H1 (cell line): ENCODE data around the gene LRRC14B. TPM values are rescaled to one million over a fixed set of nuclear protein-coding genes. Genes with fewer than 3 reads are reported as not detected.

Experiments
- CTCF ChIA-PET: fragments of 300-600 bp; sonication (Branson Sonifier 250); formaldehyde crosslinking; loops from one replicate; lab custom pipeline; 2021; ENCODE audit not compliant: partially characterized antibody; lab: Charles Lee
- POLR2A ChIA-PET: fragments of 300-600 bp; sonication (Branson Sonifier 250); formaldehyde crosslinking; loops from one replicate; lab custom pipeline; 2021; ENCODE audit warnings: inconsistent platforms; ENCODE audit not compliant: partially characterized antibody; lab: Charles Lee
- DNase-seq, 2 experiments: peaks; one replicate each; pipeline versions ENCODE4 v3.0.0 to v3.0.0-alpha.2; 2010 to 2022; ENCODE audit warnings: low spot score in 2 of 2, low read depth in 1 of 2, mixed read lengths in 1 of 2
- FAIRE-seq: peaks from 2 replicates; lab custom pipeline; 2011; peaks lifted over from hg19 to GRCh38; lab: Jason Lieb, UNC
- H2AFZ ChIP-seq: 2 replicates; pipeline ENCODE4 v1.8.1; 2012; ENCODE audit warnings: low read length, inconsistent platforms
- H2AK5ac ChIP-seq: 2 replicates; pipeline ENCODE4 v1.6.1; 2013; ENCODE audit warnings: low read depth, low read length
- H2BK120ac ChIP-seq: replicated peaks from 2 replicates; pipeline ENCODE3; 2013; ENCODE audit warnings: low read depth, low read length, inconsistent platforms
- H2BK12ac ChIP-seq: 2 replicates; pipeline ENCODE4 v1.6.1; 2013; ENCODE audit warnings: low read depth, low read length
- H2BK15ac ChIP-seq: 2 replicates; pipeline ENCODE4 v1.6.1; 2013; ENCODE audit warnings: low read length
- H2BK20ac ChIP-seq: 2 replicates; pipeline ENCODE4 v1.6.1; 2013; ENCODE audit warnings: low read length
- H2BK5ac ChIP-seq: 2 replicates; pipeline ENCODE4 v1.6.1; 2013; ENCODE audit warnings: low read depth, low read length
- H3K14ac ChIP-seq: 2 replicates; pipeline ENCODE4 v1.6.1; 2013; ENCODE audit warnings: inconsistent platforms; ENCODE audit not compliant: insufficient read length
- H3K18ac ChIP-seq: 2 replicates; pipeline ENCODE4 v1.6.1; 2013; ENCODE audit warnings: low read length; ENCODE audit errors: extremely low read depth
- H3K23ac ChIP-seq: 2 replicates; pipeline ENCODE4 v1.6.1; 2013; ENCODE audit warnings: inconsistent platforms; ENCODE audit not compliant: insufficient read length
- H3K23me2 ChIP-seq: 2 replicates; pipeline ENCODE4 v1.6.1; 2013; ENCODE audit warnings: low read depth, low read length
- H3K27ac ChIP-seq: 2 replicates; pipeline ENCODE4 v1.6.1; 2011; ENCODE audit warnings: low read depth, low read length, inconsistent platforms
- H3K27me3 ChIP-seq, 4 experiments: replicated peaks in 1 of 4; 1 replicate in 1 of 4; 2 replicates in 3 of 4; pipeline versions ENCODE4 v1.6.1 to v1.8.1; 2011 to 2013; ENCODE audit warnings: low read length in 3 of 4, mild to moderate bottlenecking in 3 of 4, inconsistent platforms in 2 of 4, mixed read lengths in 2 of 4, moderate library complexity in 1 of 4; ENCODE audit not compliant: control insufficient read depth in 3 of 4, insufficient read depth in 3 of 4; ENCODE audit errors: extremely low read depth in 1 of 4
- H3K36me3 ChIP-seq, 4 experiments: 2 replicates each; pipeline versions ENCODE4 v1.6.1 to v1.8.1; 2011 to 2013; ENCODE audit warnings: mild to moderate bottlenecking in 4 of 4, low read length in 3 of 4, moderate library complexity in 2 of 4, control low read depth in 1 of 4, inconsistent platforms in 1 of 4; ENCODE audit not compliant: insufficient read depth in 4 of 4, control insufficient read depth in 2 of 4
- H3K4ac ChIP-seq: replicated peaks from 2 replicates; pipeline ENCODE3; 2013; ENCODE audit warnings: low read length, low read depth, mixed read lengths, inconsistent platforms; ENCODE audit not compliant: insufficient read length
- H3K4me1 ChIP-seq, 4 experiments: replicated peaks in 1 of 4; 1 replicate in 1 of 4; 2 replicates in 3 of 4; pipeline versions ENCODE4 v1.6.1 to v1.8.1; 2011 to 2013; ENCODE audit warnings: low read length in 3 of 4, inconsistent platforms in 2 of 4, mixed read lengths in 1 of 4; ENCODE audit not compliant: insufficient read depth in 4 of 4, control insufficient read depth in 3 of 4
- H3K4me2 ChIP-seq, 2 experiments: 2 replicates each; pipeline versions ENCODE4 v1.6.1 to v1.8.1; 2011 to 2013; ENCODE audit warnings: low read depth in 2 of 2, low read length in 2 of 2, control low read depth in 1 of 2, inconsistent platforms in 1 of 2, mild to moderate bottlenecking in 1 of 2; ENCODE audit not compliant: insufficient read depth in 1 of 2
- H3K4me3 ChIP-seq, 4 experiments: fragments of 200-600, 300-600 bp in 1 of 4; sonication (generic), shearing (Covaris generic), sonication (Bioruptor Twin) in 1 of 4; 2 replicates each; pipeline versions ENCODE4 v1.5.1 to v1.8.1; 2011 to 2016; ENCODE audit warnings: low read length in 4 of 4, low read depth in 3 of 4, control low read depth in 2 of 4, inconsistent platforms in 2 of 4, mild to moderate bottlenecking in 2 of 4, mixed read lengths in 1 of 4, moderate library complexity in 1 of 4; ENCODE audit not compliant: insufficient read depth in 2 of 4; ENCODE audit errors: extremely low read depth in 1 of 4
- H3K56ac ChIP-seq: replicated peaks from 2 replicates; pipeline ENCODE3; 2013; ENCODE audit warnings: low read depth, mild to moderate bottlenecking, mixed read lengths, low read length, inconsistent platforms; ENCODE audit not compliant: insufficient read length
- H3K79me1 ChIP-seq: 2 replicates; pipeline ENCODE4 v1.6.1; 2013; ENCODE audit warnings: low read depth, low read length, control low read depth
- H3K79me2 ChIP-seq, 2 experiments: 2 replicates each; pipeline versions ENCODE4 v1.6.1 to v1.8.1; 2012 to 2013; ENCODE audit warnings: low read length in 2 of 2, mild to moderate bottlenecking in 2 of 2, inconsistent platforms in 1 of 2; ENCODE audit not compliant: insufficient read depth in 2 of 2, control insufficient read depth in 1 of 2
- H3K9ac ChIP-seq, 4 experiments: replicated peaks in 1 of 4; 1 replicate in 1 of 4; 2 replicates in 3 of 4; pipeline versions ENCODE4 v1.6.1 to v1.8.1; 2011 to 2013; ENCODE audit warnings: low read depth in 3 of 4, low read length in 3 of 4, control low read depth in 2 of 4, mild to moderate bottlenecking in 2 of 4, moderate library complexity in 2 of 4, inconsistent platforms in 1 of 4; ENCODE audit errors: extremely low read depth in 1 of 4
- H3K9me3 ChIP-seq, 2 experiments: 2 replicates each; pipeline versions ENCODE4 v1.6.1 to v1.8.1; 2012 to 2013; ENCODE audit warnings: mild to moderate bottlenecking in 2 of 2, moderate library complexity in 2 of 2, control low read depth in 1 of 2, inconsistent platforms in 1 of 2, low read depth in 1 of 2, low read length in 1 of 2, mixed read lengths in 1 of 2; ENCODE audit not compliant: insufficient read depth in 2 of 2
- H4K20me1 ChIP-seq, 2 experiments: replicated peaks in 1 of 2; 2 replicates each; pipeline versions ENCODE3 to v1.8.1; 2011 to 2013; ENCODE audit warnings: inconsistent platforms in 2 of 2, low read length in 2 of 2, mild to moderate bottlenecking in 1 of 2; ENCODE audit not compliant: insufficient read depth in 2 of 2, control insufficient read depth in 1 of 2
- H4K5ac ChIP-seq: 2 replicates; pipeline ENCODE4 v1.6.1; 2013; ENCODE audit warnings: low read length, low read depth, mixed read lengths, inconsistent platforms; ENCODE audit not compliant: insufficient read length
- H4K8ac ChIP-seq: 2 replicates; pipeline ENCODE4 v1.8.0; 2013; ENCODE audit warnings: mild to moderate bottlenecking, moderate library complexity, low read length, inconsistent platforms; ENCODE audit not compliant: insufficient read depth; ENCODE audit errors: extremely low read depth
- H4K91ac ChIP-seq: replicated peaks from 2 replicates; pipeline ENCODE3; 2013; ENCODE audit warnings: low read length, mixed read lengths, inconsistent platforms; ENCODE audit not compliant: insufficient read length
- CHD1 ChIP-seq: IDR thresholded peaks from 2 replicates; pipeline ENCODE4 v1.6.1; 2012; ENCODE audit warnings: low read depth, low read length, improper control_type of control experiment
- CTBP2 ChIP-seq: IDR thresholded peaks from 2 replicates; pipeline ENCODE4 v1.7.0; 2011; ENCODE audit warnings: borderline replicate concordance, mild to moderate bottlenecking, moderate library complexity, mixed read lengths, low read length; ENCODE audit not compliant: insufficient read depth, insufficient read length
- FOSL1 ChIP-seq: IDR thresholded peaks from 2 replicates; pipeline ENCODE4 v1.6.1; 2011; ENCODE audit warnings: mild to moderate bottlenecking, low read depth, low read length, moderate library complexity; ENCODE audit not compliant: insufficient read depth
- GABPA ChIP-seq: IDR thresholded peaks from 2 replicates; pipeline ENCODE4 v1.6.1; 2011; ENCODE audit warnings: mild to moderate bottlenecking, low read length, moderate library complexity, borderline replicate concordance; ENCODE audit not compliant: insufficient read depth
- HDAC6 ChIP-seq: IDR thresholded peaks from one replicate; pipeline ENCODE4 v1.7.1; 2012; ENCODE audit warnings: low read depth, mild to moderate bottlenecking, inconsistent platforms, low read length, moderate library complexity
- RAD21 ChIP-seq, 2 experiments: IDR thresholded peaks in 1 of 2; conservative IDR thresholded peaks in 1 of 2; 2 replicates each; pipeline ENCODE4 v1.6.1; 2011; ENCODE audit warnings: low read depth in 2 of 2, low read length in 2 of 2, improper control_type of control experiment in 1 of 2, inconsistent platforms in 1 of 2, mild to moderate bottlenecking in 1 of 2, moderate library complexity in 1 of 2
- RFX5 ChIP-seq: IDR thresholded peaks from 2 replicates; pipeline ENCODE4 v1.6.1; 2011; ENCODE audit warnings: low read depth, low read length, improper control_type of control experiment, borderline replicate concordance
- SP2 ChIP-seq: IDR thresholded peaks from 2 replicates; pipeline ENCODE4 v1.6.1; 2012; ENCODE audit warnings: mild to moderate bottlenecking, low read length, inconsistent platforms
- WGBS, 2 experiments: shearing (Covaris generic) in 1 of 2; methylation state at CpG; one replicate each; pipeline versions ENCODE4 v1.1.6 to v1.1.7; 2013 to 2015; ENCODE audit warnings: low lambda C conversion rate in 2 of 2, mixed read lengths in 2 of 2, inconsistent platforms in 1 of 2, low coverage in 1 of 2, missing lambda C conversion rate in 1 of 2; ENCODE audit not compliant: insufficient replicate concordance in 2 of 2, insufficient coverage in 1 of 2, insufficient read length in 1 of 2; ENCODE audit errors: extremely low coverage in 1 of 2, missing lambda C conversion rate in 1 of 2; 5-methylcytosine and 5-hydroxymethylcytosine counted together
- polyA plus RNA-seq, 7 experiments: library from polyadenylated mRNA; depleted of rRNA in 3 of 7; stranded (reverse) in 5 of 7; unstranded in 2 of 7; fragments of >200 nt in 5 of 7; fragments of 200-250 nt in 2 of 7; gene quantifications; 1 replicate in 5 of 7; 2 replicates in 1 of 7; 4 replicates in 1 of 7; pipeline versions ENCODE4 v1.2.1 to v1.2.3, GENCODE V29; 2011 to 2013; ENCODE audit warnings: missing spikeins in 2 of 7, mixed read lengths in 2 of 7
- total RNA-seq: library from RNA; stranded (reverse); fragmentation: NEBNext Ultra II Directional; extraction: Animal tissue kit (Norgen Biotek cat#: 25700); gene quantifications from 2 replicates; pipeline ENCODE4 v1.2.1, GENCODE V29; 2021
- TF ChIP-seq, protein P1 (sequence below): IDR thresholded peaks from 2 replicates; pipeline ENCODE4 v1.6.1; 2011; ENCODE audit warnings: low read length, improper control_type of control experiment
- TF ChIP-seq, protein P2 (sequence below): IDR thresholded peaks from 2 replicates; pipeline ENCODE4 v1.6.1; 2011; ENCODE audit warnings: low read depth, mild to moderate bottlenecking, low read length; ENCODE audit not compliant: insufficient read depth

The LRRC14B gene
- total and polyA plus RNA-seq, 2 of the 8 experiments (the other 6 are each of a cell fraction or from before 2014, with no cell fraction given) = not detected

DNA sequence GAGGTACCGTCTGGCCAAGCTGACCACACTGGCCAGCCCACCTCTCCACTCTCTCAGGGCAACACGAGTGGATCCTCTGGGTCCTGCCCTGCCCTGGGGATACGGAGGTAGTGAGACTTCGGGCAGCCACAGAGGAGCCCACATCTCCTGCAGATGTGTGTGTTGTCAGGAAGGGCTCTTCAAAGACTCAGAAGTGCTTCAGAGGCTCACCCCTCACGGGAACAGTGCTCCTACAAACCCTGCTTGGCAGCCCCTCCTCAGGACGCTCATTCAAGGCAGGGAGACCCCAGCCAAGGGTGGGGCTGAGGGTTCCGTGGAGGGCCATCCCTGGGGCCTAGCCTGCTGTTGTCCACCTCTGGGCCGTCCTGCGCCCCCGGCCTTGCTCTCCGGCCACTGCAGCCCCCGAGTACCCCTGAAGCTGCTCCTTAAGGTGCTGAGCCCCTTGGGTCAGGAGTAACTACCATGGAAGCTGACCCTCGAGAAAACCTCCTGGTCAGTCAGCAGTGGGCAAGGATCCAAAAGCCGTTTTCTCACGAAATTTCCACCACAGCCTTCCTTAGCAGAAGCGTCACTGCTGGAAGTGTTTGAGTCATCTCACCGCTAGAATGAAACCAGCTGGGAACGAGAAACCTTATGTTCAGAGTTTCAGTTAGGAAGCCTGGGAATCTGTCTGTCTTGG, 23.2 kb upstream of the LRRC14B start:
- no peak overlapping the region for H4K5ac ChIP-seq
- H3K18ac ChIP-seq = no peak overlapping the region
- H2BK12ac ChIP-seq = no peak overlapping the region
- ChIA-PET POLR2A (interaction anchor here (0.7 to 2.3 kb wide), 4 partner anchors 12 to 281 kb away, joined by 3 to 9 read pairs (median 6); no protein-coding TSS in a partner anchor), CTCF (interaction anchor here (3.1 to 5.1 kb wide), 2 partner anchors 11 to 21 kb away, joined by 9 to 15 read pairs; no protein-coding TSS in a partner anchor)
- H2BK15ac ChIP-seq = no peak overlapping the region
- no peak overlapping the region for H2BK20ac ChIP-seq
- no peaks in the 10 kb centered on the region for H3K79me1 ChIP-seq
- no peak overlapping the region for H3K4me3 ChIP-seq
- no peak overlapping the region for H3K4ac ChIP-seq
- H3K14ac ChIP-seq = no peak overlapping the region
- H3K27me3 ChIP-seq = no peaks in the 10 kb centered on the region; a peak in 1 of 7 replicates
- H3K79me2 ChIP-seq = no peaks in the 10 kb centered on the region
- H4K91ac ChIP-seq = no peak overlapping the region
- no peak overlapping the region for H3K27ac ChIP-seq
- H4K8ac ChIP-seq = peak overlapping the region; percentile 35; the same call in 1 of the 2 replicates
- peaks cover 3 to 8% of the 10 kb centered on the region in 2 experiments for H4K20me1 ChIP-seq
- H2AK5ac ChIP-seq = no peak overlapping the region
- H3K9me3 ChIP-seq = peaks cover 0 to 4% of the 10 kb centered on the region in 2 experiments; a peak in 1 of 4 replicates
- no peak overlapping the region for H3K4me2 ChIP-seq
- no peak overlapping the region for H2BK120ac ChIP-seq
- no peaks in the 10 kb centered on the region for H3K23me2 ChIP-seq
- H2BK5ac ChIP-seq = no peak overlapping the region
- H3K36me3 ChIP-seq = peaks cover 0 to 24% (median 6%) of the 10 kb centered on the region in 4 experiments; a peak in 5 of 8 replicates
- no peak overlapping the region for H3K56ac ChIP-seq
- no peaks in the 10 kb centered on the region for H3K4me1 ChIP-seq
- no peak for DNase-seq
- WGBS, 2 experiments = 89% methylated on average over 17 of the region's 18 CpGs; no CpG with 5 or more reads in 1 of the 2 experiments
- no peak overlapping the region for H3K23ac ChIP-seq
- FAIRE-seq = no peak
- H2AFZ ChIP-seq = no peak overlapping the region
- H3K9ac ChIP-seq = no peak overlapping the region
- TF ChIP-seq CTBP2 (no peak), CHD1 (no peak), SP2 (no peak), RFX5 (no peak), GABPA (no peak), HDAC6 (no peak), FOSL1 (no peak), RAD21 (IDR thresholded peaks at IDR 0.05 in 1 of 2, conservative IDR thresholded peaks at IDR 0.05 in 1 of 2; ENCODE audit: low read depth in 2 of 2, low read length in 2 of 2) (no peak)
- TF ChIP-seq, protein P1, sequence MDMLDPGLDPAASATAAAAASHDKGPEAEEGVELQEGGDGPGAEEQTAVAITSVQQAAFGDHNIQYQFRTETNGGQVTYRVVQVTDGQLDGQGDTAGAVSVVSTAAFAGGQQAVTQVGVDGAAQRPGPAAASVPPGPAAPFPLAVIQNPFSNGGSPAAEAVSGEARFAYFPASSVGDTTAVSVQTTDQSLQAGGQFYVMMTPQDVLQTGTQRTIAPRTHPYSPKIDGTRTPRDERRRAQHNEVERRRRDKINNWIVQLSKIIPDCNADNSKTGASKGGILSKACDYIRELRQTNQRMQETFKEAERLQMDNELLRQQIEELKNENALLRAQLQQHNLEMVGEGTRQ = no peak
- TF ChIP-seq, protein P2, sequence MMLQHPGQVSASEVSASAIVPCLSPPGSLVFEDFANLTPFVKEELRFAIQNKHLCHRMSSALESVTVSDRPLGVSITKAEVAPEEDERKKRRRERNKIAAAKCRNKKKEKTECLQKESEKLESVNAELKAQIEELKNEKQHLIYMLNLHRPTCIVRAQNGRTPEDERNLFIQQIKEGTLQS = no peak
